HepG2 (cell line): Measurements from ENCODE around the gene APBA1.

Experiments
- USF2 ChIP-seq, 2 experiments: sonication (generic) in 1 of 2; formaldehyde crosslinking in 1 of 2; IDR thresholded peaks; 2 replicates each; pipeline versions ENCODE4 v1.5.1 to v1.6.1; 2011 to 2020; ENCODE audit warnings: borderline replicate concordance in 1 of 2, low read depth in 1 of 2, low read length in 1 of 2, mild to moderate bottlenecking in 1 of 2, missing genetic modification reagents in 1 of 2, moderate library complexity in 1 of 2
- ZNF589 ChIP-seq: sonication (generic); formaldehyde crosslinking; conservative IDR thresholded peaks from 2 replicates; pipeline ENCODE4 v1.8.0; 2022; ENCODE audit warnings: mild to moderate bottlenecking, moderate library complexity, missing genetic modification reagents

DNA sequence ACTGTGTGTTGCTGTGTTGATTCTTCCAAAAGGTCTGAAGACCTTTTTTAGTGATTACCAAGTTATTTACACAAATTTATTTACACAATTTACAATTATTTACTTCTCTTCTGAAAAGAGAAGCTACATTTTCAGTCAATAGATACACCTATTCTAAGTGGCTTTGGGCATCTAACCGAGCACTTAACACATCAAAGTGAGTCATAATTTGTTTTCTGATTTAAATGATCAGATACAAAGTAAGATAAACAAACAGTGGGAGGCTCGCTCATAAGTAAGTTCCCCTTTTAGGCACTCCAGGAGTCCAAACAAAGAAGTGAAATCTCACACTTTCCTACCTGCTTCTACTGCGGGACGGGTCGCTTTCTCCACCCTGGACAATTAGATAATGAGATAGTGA is 90.2 kb downstream of the APBA1 start:
- TF ChIP-seq ZNF589 (CRISPR knock-in tag) (no peak), USF2 (IDR thresholded peaks at IDR 0.05; ENCODE audit: low read depth, low read length) (no peak), USF2 (CRISPR knock-in tag; IDR thresholded peaks at IDR 0.05; ENCODE audit: borderline replicate concordance) (no peak)
